GM18873 (cell line): ENCODE data around the gene UBE3A.
"Not testable (repeated sequence)": the region's sequence is repeated elsewhere in the genome, so short reads cannot be mapped to it uniquely, and the experiment has no call there.

Experiments
- ATAC-seq: cut with Tn5 transposase; IDR thresholded peaks from one replicate; pipeline ENCODE4 v1.9.1; 2021; ENCODE audit warnings: mild to moderate bottlenecking, moderate library complexity, moderate number of reproducible peaks; ENCODE audit not compliant: unreplicated experiment, low FRiP score

The UBE3A gene

DNA sequence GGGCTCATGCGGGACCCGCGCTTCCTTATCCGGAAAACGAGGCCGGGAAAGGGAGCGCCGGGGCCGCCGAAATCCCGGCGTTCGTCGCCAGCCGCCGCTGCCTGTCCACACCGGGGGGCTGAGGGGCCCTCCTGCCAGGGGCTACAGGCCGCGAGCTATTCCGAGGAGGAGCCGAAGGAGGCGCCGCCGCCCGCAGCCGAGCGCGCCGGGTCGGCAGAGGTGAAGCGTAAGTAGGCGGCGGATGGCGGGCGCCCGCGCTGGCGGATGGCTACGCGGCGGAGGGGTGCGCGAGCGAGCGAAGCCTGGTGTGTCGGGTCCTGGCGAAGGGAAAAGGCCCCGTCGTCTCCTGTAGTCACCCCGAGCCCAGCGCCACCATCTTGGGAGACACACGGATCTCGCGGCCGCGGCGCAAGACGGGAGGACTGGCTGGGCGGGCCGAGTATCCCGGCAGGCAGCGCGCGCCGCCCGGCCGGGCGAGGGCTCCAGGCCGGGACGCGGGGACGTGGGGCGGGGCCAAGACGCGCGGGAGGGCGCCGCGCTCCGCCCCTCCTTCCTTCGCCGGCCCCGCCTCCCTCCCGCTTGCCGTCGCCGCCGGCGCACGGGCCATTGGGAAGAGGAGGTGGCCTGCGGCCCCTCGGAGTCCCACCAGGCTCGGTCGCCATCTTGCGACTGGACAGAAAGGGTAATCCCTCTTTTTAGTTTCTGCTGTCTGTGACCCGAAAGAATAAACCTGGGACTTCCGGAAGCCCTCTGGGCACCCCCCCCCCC lies at the start of gene UBE3A:
UBE3A (minus strand) TSS at position 424 of the 768 bp plus-strand sequence. CDS start 29,917 bp downstream, outside the sequence.
- peak; percentile 71 for ATAC-seq

GRCh38 chr15:25487226-25487884 lies 48.5 kb upstream of the UBE3A start:
- no peak for ATAC-seq

DNA sequence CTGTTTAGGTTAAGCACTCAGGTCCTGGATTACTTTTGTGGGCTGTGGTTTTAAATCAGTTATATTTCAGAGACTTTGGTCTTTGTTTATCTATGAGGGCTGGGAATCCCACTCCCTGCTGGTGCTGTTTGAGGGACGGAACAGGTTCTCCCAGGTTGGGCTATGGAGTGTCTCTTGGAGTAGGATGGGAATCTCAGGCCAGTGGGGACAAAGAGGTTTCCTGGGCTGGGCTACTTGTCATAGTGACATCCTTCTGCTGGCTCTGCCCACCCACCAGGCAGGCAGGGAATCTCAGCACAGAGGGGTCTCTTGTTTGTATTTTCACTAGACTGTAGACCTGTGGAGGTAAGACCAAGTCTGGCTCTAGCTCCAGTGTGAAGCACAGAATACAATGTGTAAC lies 47.2 kb upstream of the UBE3A start:
- no peak for ATAC-seq

DNA sequence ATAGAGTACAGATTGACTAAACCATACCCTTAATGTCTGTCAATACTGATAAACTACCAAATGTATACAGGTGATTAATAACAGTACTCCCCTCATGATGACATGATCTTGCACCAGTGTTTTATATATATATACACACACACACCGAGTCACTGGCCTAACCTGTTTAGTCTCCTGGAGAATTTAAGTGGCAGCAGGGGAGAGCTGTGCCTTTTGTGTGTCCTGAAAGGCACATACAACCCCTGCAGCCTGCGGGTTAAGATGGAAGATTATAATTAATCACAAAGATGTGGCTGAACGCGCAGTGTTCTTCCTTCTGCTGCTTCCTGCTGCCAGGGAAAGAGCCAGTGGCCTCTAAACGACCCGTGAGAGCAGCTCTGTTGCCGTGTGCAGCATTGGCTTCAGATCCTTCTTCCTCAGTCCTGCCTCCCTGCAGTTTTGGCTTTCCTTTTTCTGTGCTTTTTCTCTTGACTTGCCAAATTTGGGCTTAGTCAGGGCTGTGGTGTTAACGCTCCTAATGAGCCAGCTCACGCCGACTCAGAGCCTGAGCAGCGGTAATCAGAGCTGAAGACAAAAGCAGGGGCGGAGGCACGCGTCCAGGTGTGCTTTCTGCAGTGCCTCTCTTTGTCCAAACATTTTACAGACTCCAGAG lies 42.5 kb upstream of the UBE3A start:
- no peak for ATAC-seq

- no peak for ATAC-seq
Measured at GRCh38 chr15:25478313-25478712, 39.5 kb upstream of the UBE3A start.

- ATAC-seq: no peak
Measured at GRCh38 chr15:25477816-25478215, 39.0 kb upstream of the UBE3A start.

- ATAC-seq: no peak
Measured at GRCh38 chr15:25474251-25474650, 35.4 kb upstream of the UBE3A start.

DNA sequence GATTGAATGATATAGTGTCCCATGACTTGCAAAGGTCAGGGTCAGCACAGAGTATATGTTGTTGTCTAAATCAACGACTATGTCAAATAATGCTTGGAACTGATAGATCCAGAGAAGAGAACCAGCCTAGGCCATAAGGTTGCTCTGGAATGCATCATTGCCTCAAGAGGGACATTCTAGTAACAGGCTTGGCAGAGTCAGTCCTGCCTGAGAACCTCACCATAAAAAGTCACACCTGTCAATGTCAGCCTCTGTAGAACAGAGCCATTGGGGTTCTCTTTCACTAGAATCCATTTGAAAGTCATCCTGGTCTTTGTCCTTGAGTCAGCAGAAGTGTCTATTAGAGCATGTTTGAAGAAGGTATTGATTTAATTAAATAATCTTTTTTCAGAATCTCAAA lies 31.4 kb upstream of the UBE3A start:
- no peak for ATAC-seq

DNA sequence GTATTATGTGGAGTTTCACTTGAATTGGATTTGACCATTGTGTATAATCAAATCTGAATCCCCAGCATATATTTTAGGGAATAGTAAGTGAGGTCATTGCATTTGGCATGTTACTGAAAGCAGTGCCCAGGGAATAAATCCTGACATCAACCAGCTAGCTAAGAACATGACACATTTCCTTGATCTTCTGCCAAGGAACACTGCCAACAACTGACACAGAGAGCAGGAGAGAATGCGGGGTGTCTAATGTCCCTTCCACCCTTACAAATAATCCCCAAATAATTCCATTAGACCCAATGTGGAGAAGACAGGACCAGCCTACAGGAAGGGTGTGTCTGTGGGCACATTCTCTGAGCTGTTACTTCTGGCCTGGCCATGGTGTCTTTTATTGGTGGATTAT lies 30.6 kb upstream of the UBE3A start:
- ATAC-seq: no peak

DNA sequence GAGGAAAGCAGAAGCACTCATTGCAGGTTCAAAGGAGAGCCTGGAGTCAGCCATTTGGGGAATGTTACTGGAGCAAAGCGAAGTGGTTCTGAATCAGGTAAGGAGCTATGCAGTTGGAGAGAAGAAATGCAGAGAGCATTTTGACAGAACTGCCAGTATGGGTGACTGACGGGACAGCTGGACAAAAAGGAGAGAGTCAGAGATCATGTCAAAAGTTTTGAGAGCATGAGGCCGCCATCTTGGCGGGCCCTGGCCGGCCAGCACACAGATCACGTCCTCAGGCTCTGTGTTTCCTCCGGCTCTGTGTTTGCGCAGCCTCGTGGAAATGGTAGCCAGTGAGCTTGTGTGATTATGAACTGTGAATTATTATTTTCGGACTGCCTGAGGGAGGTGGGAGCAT lies 29.8 kb upstream of the UBE3A start:
- no peak for ATAC-seq

DNA sequence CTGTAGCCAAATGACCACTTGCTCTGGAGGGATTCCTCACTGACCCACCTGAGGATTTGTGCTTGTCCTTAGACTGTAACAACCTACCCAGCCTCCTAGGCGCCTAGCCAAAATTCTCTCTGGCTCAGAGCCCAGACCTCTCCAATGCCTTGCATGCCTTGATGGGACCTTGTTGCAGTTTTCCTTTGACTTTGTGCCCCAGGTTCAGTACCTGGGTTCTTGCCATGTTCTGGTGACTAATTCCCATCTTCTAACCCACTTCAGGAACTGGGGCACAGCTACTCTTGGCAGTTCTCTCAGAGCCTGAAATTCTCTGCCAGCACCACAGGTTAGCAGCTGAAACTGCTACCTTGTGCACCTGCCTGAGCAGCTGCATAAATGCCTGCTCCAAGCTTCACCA lies 27.0 kb upstream of the UBE3A start:
- ATAC-seq: no peak

- no peak for ATAC-seq
Measured at GRCh38 chr15:25464784-25465183, 26.0 kb upstream of the UBE3A start.

GRCh38 chr15:25464383-25464782 lies 25.6 kb upstream of the UBE3A start:
- ATAC-seq: no peak

DNA sequence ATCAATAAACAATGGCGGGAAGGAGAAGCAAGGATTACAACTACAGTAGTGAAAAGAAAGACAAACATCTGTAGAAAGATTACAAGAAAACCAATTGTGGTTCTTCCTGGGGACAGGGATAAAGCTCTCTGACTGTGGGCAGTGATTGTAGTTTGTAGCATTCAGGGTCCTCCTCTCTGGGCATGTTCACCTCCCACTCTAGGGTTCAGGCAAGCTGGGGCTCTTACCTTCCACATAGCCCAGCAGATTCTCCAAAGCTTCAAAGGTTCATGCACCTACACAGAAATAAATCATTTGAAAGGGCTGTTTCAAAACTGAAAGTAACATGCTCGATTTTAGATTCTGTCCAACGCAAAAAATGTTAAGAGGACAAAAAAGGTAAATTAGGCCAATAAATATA lies 17.4 kb upstream of the UBE3A start:
- no peak for ATAC-seq

DNA sequence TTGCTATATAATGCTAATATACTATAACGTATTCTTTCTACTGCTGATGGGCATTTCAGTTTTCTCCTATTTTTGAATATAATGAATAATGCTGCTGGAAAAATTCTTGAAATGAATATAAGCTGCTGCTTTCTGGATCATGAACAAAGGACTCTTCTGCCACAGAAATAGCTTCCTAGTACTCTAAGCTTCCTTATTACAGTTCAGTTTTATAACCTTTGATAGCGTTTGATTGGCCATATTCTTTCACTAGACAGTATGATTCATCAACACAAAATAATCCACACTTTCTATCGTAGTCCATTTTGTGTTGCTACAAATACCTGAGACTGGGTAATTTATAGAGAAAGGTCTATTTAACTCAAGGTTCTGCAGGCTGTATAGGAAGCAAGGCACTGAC lies 16.4 kb upstream of the UBE3A start:
- ATAC-seq: no peak

GRCh38 chr15:25454771-25455170 lies 15.9 kb upstream of the UBE3A start:
- no peak for ATAC-seq

DNA sequence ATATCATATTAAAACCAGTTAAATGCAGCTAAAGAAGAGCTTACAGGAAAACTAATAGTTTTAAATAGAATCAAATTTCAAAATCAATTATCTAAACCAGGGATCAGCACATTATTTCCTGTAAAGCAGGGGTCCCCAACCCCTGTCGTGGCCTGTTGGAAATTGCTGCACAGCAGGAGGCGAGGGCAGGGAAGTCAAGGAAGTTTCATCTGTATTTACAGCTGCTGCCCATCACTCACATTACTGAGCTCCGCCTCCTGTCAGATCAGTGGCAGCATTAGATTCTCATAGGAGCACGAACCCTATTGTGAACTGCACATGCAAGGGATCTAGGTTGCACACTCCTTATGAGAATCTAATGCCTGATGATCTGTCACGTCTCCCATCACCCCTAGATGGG lies 14.4 kb upstream of the UBE3A start:
- not testable (repeated sequence) for ATAC-seq

- no peak for ATAC-seq
Measured at GRCh38 chr15:25451501-25451900, 12.7 kb upstream of the UBE3A start.

DNA sequence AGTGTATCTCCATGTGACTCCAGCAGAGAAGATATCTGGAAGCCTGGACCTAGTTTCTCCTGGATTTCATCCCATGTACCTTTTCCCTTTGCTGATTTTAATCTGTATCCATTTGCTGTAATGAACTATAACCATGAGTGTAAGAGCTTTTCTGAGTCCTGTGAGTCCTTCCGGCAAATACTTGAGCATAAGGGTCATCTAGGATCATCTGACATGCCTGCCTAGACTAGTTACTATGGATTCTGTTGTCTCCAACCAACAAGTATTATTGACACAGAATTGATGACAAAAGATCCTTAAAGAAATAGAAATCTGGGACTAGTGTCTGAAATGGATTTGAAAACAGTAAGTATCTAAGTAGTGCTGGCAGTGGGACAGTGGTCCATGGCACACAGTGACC lies 11.3 kb upstream of the UBE3A start:
- ATAC-seq: no peak

GRCh38 chr15:25446076-25446475 lies 7.3 kb upstream of the UBE3A start:
- ATAC-seq: no peak

DNA sequence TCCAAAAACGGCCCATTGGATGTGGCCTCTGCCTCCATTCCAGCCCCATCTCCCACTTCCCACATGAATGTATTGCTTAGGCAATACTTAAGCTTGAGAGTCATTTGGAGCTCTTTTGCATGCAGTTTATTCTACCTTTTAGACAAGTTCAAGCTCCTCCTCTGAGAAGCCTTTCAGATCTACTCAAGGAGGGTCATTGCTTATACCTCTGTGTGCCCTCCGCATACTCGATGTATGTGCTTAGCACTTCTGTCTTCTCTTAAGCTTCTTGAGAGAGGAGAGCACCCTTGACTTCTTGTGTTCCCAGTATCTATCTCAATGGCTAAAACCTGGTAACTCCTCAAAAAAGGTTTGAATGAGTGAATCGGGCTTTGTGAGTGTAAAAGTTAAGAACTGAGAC lies 6.6 kb upstream of the UBE3A start:
- no peak for ATAC-seq

DNA sequence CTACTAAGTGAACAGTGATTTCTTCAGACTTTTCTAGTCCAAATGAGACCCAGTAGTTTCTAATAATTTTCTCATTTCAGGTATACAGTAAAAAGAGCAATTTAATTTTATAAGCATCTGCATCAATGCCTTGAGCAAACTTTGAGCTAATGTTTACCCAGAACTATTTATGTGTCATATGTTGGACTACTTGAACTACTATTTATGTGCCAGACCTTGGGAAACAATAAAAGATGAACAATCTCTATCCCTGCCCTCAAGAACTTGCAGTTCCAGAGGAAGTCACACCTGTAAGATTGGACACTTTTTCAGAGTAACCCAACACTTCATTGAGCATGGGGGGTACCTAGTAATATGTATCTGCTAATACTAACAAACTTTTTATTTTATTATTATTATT lies 2.3 kb upstream of the UBE3A start:
- no peak for ATAC-seq
